Breast epithelium (tissue), 3 donors: ENCODE results near the gene LORICRIN.

ENCODE experiments used
- POLR2A ChIP-seq: fragments of 450-650 bp; IDR thresholded peaks from one replicate; pipeline ENCODE4 v1.6.1; 2016; ENCODE audit warnings: antibody characterized with exemption, mild to moderate bottlenecking, moderate library complexity
- POLR2AphosphoS5 ChIP-seq, 3 donors: sonication (generic); formaldehyde crosslinking; IDR thresholded peaks; one replicate each; pipeline ENCODE4 v1.6.1; 2017; ENCODE audit warnings: antibody characterized with exemption in 3 of 3
- TF ChIP-seq, protein P1 (sequence below), 3 donors: fragments of 450-650 bp; IDR thresholded peaks; one replicate each; pipeline ENCODE4 v1.5.1; 2016 to 2017; ENCODE audit warnings: antibody characterized with exemption in 3 of 3, mild to moderate bottlenecking in 3 of 3, moderate library complexity in 3 of 3

- TF ChIP-seq, protein P1, sequence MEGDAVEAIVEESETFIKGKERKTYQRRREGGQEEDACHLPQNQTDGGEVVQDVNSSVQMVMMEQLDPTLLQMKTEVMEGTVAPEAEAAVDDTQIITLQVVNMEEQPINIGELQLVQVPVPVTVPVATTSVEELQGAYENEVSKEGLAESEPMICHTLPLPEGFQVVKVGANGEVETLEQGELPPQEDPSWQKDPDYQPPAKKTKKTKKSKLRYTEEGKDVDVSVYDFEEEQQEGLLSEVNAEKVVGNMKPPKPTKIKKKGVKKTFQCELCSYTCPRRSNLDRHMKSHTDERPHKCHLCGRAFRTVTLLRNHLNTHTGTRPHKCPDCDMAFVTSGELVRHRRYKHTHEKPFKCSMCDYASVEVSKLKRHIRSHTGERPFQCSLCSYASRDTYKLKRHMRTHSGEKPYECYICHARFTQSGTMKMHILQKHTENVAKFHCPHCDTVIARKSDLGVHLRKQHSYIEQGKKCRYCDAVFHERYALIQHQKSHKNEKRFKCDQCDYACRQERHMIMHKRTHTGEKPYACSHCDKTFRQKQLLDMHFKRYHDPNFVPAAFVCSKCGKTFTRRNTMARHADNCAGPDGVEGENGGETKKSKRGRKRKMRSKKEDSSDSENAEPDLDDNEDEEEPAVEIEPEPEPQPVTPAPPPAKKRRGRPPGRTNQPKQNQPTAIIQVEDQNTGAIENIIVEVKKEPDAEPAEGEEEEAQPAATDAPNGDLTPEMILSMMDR (IDR thresholded peaks at IDR 0.05): no peak
- TF ChIP-seq POLR2A: no peak
- TF ChIP-seq POLR2AphosphoS5 (IDR thresholded peaks at IDR 0.05): no peak
These were observed 2.0 kb downstream of the LORICRIN start for GRCh38 chr1:153261281-153262069.
